Erythroblast (primary cell): ENCODE data around the gene BTBD19.
"Not testable (repeated sequence)": the region's sequence is repeated elsewhere in the genome, so short reads cannot be mapped to it uniquely, and the experiment has no call there.

Experiments
- DNase-seq, 2 experiments: peaks; one replicate each; lab custom pipeline; 2025; lab: John Stamatoyannopoulos, UW
- GATA1 ChIP-seq: IDR thresholded peaks from 2 replicates; pipeline ENCODE4 v1.6.1; 2011; ENCODE audit warnings: low read depth, mild to moderate bottlenecking, control low read depth, low read length, moderate library complexity
- POLR2A ChIP-seq: IDR thresholded peaks from 2 replicates; pipeline ENCODE4 v1.6.1; 2011; ENCODE audit warnings: mild to moderate bottlenecking, low read length

Gene BTBD19, protein sequence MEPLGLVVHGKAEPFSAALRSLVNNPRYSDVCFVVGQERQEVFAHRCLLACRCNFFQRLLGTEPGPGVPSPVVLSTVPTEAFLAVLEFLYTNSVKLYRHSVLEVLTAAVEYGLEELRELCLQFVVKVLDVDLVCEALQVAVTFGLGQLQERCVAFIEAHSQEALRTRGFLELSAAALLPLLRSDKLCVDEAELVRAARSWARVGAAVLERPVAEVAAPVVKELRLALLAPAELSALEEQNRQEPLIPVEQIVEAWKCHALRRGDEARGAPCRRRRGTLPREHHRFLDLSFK

DNA sequence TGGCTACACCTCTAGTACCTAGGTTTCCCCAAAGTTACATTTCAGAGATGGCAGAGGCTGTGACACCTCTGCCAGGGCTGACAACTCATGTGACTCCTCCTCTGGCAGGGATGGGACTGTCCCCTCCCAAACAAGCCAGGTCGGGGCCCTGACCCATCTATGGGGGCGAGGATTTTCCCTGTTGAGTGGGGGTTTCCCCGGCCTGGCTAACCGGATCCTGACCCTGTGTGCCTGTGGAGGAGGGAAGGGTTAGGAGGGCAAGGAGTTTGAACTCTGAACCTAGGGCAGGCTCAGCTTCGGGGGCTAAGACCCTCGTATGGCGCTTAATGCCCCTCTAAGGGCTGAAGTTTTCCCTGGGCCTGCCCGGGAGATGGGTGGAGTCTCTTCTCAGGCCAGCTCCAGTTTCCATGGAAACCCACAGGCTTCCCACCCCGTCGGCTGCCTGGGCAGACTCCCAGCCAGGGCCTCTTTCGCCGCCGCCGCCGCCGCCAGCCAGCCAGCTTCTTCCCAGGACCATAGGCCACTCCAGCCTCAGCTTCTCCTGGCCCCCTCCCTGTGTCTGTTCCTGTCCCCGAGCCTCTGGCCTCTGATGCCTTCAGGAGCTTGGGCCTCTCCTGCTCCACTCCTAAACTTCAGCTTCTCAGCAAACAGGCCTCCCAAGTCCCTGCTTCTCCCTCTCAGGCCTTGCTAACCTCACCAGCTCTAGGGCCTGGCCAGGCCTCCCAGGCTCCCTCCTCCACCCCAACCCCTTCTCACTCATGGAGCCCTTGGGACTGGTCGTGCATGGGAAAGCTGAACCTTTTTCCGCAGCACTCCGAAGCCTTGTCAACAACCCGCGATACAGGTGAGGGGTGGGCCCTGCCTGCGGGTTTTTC lies at the start of gene BTBD19:
Gene BTBD19 (plus strand): TSS at position 461 of the 875 bp plus-strand sequence. CDS start 298 bp downstream, at position 759.
- TF ChIP-seq GATA1: no peak
- TF ChIP-seq POLR2A: no peak
- DNase-seq: peak; percentile 76 to 84

DNA sequence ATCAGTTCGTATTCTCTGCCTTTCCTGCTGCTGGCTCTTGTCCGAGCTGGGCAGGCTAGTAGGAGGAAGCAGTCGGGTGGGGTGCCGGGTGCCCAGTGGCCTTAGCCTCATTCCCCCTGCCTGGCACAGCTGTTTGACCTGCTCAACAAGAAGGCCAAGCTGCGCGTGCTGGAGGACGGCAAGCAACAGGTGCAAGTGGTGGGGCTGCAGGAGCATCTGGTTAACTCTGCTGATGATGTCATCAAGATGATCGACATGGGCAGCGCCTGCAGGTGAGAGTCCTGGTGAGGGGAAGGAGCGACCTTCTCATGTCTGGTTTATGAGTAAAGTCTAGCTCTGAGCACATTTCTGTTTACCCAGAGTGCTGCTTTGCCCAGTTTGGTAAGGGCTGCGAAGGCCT lies 49.2 kb upstream of the BTBD19 start:
- TF ChIP-seq GATA1 (no peak), POLR2A (no peak)
- no peak for DNase-seq

DNA sequence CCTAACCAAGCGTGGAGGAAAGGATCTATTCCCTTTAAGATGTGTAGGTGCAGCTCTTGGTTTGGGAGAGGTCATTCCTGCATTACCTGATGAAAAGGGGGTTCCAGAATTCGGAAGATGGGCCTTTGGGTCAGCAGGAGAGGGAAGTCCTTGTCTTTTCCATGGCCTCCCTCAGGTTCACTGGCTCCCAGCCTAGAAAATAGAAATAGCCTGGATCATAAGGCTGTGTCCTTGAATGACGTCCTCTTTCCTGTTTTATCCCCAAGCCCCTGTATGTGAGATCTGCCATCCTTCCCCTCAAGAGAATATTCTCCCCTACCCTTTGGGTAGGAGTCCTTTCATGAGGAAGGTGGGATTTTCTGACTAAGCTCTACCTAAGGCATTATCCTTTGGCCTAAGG lies 47.4 kb upstream of the BTBD19 start:
- TF ChIP-seq POLR2A: no peak
- no peak for DNase-seq

DNA sequence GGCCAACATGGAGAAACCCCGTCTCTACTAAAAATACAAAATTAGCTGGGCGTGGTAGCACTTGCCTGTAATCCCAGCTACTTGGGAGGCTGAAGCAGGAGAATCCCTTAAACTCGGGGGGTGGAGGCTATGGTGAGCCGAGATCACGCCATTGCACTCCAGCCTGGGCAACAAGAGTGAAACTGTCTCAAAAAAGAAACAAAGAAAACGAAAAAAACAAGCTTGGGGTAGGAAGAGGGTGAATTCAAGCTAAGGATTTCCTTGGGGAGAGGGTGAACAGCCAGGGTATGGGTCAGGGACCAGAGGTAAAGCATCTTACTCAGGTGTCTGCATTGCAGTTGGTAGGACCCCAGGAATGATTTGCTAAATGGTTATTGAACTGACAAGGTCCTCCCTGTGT lies 41.9 kb upstream of the BTBD19 start:
- not testable (repeated sequence) for DNase-seq

DNA sequence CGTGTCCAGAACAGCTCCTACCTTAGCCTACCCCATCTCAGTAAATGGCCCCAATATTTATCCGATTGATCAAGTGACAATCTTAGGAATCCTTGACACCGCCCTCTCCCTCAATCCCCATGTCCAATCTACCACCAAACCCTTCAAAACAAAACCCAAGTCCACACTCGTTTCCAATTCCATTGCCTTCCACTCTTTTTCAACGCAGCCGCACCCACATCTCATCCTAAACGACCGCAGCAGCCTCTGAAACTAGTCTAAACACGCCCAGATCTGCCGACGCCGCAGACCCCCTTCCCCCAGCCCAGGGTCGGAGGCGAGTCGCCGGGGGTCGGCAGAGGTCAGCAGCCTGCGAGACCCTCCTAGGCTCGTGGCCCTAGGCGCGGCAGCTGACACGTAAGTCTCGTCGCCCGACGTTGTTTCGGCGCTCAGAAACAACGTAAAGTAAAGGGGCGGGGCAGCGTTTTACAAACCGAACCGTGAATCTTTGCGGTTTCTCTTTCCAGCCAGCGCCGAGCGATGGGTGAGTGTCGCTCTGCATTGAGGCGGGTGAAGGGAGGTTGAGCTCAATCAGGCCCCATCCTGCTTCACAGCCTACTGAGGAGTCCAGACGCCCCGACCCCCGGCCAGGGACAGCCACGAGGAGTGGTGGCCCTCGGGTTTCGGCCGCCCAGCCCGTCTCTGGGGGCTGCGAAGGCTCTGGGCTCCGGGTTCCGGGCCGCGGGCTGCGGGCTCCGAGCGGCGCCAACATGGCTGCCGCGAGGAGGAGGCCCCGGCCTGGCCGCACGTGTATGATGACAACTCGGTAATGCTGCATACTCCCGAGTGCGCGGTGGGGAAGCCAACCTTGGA lies 33.0 kb upstream of the BTBD19 start, which contains the start of gene RPS8:
Gene RPS8 (plus strand): TSS at position 463 of the 852 bp plus-strand sequence. CDS start 57 bp downstream, at position 520.
- peak; percentile 96 to 97 for DNase-seq
- TF ChIP-seq POLR2A: peak; percentile 99
- no peak for TF ChIP-seq GATA1

DNA sequence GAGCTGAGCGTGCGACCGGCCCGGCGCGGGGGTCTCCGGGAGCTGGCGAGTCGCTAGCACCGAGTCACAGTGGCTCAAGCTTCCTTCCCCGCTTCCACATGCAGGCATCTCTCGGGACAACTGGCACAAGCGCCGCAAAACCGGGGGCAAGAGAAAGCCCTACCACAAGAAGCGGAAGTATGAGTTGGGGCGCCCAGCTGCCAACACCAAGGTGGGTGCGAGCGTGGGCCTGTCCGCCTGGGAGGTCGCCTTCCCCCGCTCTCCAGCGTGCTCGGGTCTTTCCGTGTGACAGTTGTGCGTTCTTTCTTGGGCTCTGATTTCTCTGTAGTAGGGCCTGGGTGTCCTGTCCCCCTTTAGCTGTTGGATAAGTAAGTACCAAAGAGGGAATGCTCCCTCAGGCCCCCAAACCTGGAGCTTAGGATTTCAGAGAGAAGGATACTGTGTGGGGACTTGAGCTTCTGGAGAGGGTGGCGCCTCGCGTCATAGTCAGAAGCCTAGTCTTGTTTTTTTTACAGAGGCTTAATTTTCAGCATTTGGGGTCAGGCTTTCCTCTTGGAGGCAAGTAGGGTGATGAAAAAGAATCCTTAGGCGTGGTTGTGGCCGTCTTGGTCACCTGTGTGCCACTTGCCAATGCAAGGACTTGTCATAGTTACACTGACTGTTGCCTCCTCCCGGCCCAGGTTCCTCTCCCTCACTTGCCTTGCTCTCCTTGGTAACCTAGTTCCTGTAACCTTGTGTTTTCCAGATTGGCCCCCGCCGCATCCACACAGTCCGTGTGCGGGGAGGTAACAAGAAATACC lies 32.2 kb upstream of the BTBD19 start:
- peak; percentile 53 to 69 for DNase-seq
- TF ChIP-seq GATA1 (no peak), POLR2A (no peak)

DNA sequence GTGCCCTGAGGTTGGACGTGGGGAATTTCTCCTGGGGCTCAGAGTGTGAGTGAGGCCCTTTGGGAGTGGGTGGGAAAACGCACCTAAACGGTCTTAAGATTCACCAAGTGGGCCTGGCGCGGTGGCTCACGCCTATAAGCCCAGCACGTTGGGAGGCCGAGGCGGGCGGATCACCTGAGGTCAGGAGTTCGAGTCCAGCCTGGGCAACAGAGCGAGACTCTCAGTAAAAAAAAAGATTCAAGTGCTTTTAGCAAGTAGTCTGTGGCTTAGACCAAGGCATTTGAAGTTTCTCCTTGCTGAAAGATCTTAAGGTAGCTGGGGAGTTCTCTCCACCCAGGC lies 31.6 kb upstream of the BTBD19 start:
- DNase-seq: peak in 1 of 2 experiments; percentile 44
- TF ChIP-seq POLR2A (no peak), GATA1 (no peak)

DNA sequence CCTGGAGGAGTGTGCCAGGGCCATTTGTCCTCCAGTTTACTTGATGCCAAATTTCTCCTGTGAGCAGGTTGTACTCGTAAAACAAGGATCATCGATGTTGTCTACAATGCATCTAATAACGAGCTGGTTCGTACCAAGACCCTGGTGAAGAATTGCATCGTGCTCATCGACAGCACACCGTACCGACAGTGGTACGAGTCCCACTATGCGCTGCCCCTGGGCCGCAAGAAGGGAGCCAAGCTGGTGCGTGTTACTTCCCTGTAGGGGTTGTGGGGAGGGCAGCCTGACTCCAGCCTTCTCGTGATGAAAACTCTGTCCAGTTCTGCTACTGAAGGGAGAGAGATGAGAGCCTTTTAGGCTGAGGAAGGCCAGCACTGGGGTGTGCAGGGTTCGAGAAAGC lies 30.8 kb upstream of the BTBD19 start:
- TF ChIP-seq POLR2A: no peak
- TF ChIP-seq GATA1: no peak
- DNase-seq: no peak

DNA sequence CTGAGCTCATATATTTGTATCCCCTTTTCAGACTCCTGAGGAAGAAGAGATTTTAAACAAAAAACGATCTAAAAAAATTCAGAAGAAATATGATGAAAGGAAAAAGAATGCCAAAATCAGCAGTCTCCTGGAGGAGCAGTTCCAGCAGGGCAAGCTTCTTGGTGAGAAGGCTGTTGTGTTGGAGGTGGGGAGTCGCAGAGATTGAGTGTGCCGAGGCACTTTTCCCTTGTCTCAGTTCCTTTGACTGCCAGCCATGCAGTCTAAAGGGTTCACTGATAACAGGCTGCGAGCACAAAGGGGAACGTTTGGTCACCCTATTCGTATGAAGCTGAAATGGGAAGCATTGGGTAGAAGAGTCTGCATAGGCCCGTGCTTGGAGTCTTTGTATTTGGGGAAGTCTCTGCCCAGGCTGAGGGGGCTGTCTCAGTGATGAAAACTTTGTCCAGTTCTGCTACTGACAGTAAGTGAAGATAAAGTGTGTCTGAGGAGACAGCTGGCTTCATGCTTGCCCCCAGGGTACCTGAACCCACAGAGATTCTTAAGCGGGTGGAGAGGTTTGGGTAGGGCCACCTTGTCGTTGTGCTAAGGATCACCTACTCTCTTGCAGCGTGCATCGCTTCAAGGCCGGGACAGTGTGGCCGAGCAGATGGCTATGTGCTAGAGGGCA lies 30.2 kb upstream of the BTBD19 start:
- no peak for TF ChIP-seq POLR2A
- no peak for TF ChIP-seq GATA1

DNA sequence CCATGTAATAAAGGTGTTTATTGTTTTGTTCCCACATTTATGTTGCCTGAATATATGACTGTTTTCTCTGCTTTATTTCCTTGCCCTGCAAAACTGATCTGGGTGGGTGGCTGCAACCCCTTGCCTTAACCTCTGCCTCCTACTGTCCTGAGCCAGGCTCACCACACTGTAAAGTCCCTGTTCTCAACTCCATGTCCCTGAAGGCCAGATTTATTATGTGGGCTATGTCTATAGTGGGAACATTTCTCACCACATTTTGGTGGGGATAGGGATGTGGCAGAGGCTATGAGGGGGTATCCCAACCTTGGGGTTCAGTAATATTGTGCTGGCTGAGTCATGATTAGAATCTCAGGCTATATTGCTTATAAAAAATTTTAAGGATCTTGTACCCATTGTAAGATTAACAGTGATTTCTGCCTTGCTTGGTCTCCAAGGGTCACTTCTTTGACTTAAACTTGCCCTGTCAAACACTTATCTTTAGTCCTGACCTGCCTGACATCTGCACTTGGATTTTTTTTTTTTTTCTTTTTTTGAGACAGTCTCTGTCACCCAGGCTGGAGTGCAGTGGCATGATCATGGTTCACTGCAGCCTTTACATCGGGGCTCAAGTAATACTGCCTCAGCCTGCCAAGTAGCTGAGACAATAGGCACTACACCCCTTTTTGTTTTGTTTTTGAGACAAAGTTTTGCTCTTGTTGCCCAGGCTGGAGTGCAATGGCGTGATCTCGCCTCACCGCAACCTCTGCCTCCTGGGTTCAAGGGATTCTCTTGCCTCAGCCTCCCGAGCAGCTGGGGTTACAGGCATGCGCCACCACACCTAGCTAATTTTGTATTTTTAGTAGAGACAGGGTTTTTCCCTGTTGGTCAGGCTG lies 29.4 kb upstream of the BTBD19 start:
- DNase-seq: no peak
- no peak for TF ChIP-seq GATA1
- no peak for TF ChIP-seq POLR2A

More for the DNA sequence above, 30.2 kb upstream of the BTBD19 start:
- no peak for DNase-seq

DNA sequence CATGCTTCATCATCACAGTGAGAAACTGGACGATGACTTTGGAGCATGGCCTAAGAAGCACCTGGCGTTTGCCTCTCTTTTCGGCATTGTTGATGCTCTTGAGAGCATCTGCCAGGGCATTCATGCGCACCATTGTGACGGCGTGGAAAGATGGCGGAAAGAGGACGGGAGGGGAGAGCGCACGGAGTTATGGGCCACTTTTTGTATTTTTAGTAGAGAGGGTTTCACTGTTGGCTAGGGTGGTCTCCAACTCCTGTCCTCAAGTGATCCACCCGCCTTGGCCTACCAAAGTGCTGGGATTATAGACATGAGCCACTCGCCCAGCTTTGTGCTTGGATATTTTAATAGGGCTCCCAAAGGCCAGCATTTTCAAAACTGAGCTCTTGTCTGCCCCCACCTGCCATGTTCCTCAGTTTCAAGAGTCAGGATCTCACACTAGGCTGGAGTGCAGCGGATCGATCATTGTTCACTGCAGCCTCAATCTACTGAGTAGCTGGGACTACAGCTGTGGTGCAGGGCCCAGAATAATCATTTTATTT lies 27.7 kb upstream of the BTBD19 start:
- no peak for TF ChIP-seq POLR2A
- no peak for TF ChIP-seq GATA1
- no peak for DNase-seq

DNA sequence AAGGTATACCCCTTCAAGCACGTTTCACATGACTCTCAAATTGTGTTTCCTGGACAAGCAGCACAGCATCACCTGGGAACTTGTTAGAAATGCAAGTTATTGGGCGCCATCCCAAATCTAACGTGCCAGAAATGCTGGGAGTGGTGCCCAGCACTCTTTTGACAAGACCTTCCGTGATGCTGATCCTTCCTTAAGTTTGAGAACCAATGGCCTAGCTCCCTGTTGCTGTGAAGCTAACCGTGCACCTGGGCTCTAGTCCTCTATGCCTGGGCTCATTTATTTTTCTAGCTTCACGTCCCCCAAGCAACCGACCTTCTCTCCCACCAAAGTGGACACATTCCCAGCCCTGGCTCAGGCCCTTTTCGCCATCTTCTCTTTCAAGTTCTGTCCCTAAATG lies 24.6 kb upstream of the BTBD19 start:
- DNase-seq: no peak
- TF ChIP-seq POLR2A (no peak), GATA1 (no peak)
